ENCODE measurements around the gene ZBTB16.

DNA sequence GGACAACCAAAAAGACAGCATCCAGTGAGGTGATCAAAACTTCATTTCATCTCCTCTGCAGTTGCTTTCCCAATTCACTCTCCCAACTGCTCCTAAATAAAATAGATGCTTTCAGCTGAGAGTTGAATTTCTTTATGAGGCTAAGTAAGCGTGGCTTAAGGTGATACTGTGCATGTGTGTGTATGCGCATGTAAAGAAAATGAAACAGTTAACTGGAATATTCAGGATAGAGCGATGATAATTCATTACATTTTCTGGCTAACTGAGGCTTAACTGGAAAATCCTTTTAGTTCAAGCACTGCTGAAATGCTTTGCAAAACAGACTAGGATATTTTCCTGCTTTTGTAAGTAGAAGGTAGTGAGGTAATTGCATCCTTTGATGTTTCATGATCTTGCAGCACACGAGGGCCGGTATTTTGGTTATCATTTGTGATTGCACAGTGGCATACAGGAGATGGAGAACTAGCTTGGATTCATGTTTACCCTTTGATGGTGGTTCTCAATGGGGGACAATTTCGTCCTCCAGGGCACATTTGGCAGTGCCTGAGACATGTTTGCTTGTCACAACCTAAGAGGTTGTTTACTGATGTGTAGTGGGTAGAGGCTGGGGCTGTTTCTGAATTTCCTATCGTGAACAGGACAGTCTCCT, 71.2 kb downstream of the ZBTB16 start:
- TF ChIP-seq, protein P1, sequence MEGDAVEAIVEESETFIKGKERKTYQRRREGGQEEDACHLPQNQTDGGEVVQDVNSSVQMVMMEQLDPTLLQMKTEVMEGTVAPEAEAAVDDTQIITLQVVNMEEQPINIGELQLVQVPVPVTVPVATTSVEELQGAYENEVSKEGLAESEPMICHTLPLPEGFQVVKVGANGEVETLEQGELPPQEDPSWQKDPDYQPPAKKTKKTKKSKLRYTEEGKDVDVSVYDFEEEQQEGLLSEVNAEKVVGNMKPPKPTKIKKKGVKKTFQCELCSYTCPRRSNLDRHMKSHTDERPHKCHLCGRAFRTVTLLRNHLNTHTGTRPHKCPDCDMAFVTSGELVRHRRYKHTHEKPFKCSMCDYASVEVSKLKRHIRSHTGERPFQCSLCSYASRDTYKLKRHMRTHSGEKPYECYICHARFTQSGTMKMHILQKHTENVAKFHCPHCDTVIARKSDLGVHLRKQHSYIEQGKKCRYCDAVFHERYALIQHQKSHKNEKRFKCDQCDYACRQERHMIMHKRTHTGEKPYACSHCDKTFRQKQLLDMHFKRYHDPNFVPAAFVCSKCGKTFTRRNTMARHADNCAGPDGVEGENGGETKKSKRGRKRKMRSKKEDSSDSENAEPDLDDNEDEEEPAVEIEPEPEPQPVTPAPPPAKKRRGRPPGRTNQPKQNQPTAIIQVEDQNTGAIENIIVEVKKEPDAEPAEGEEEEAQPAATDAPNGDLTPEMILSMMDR (conservative IDR thresholded peaks at IDR 0.05; ENCODE audit: low read depth, low read length): no peak
- TF ChIP-seq POLR2A (IDR thresholded peaks at IDR 0.05; ENCODE audit: low read depth, low read length): no peak
- TF ChIP-seq, protein P2, sequence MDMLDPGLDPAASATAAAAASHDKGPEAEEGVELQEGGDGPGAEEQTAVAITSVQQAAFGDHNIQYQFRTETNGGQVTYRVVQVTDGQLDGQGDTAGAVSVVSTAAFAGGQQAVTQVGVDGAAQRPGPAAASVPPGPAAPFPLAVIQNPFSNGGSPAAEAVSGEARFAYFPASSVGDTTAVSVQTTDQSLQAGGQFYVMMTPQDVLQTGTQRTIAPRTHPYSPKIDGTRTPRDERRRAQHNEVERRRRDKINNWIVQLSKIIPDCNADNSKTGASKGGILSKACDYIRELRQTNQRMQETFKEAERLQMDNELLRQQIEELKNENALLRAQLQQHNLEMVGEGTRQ (IDR thresholded peaks at IDR 0.05; ENCODE audit: low read depth, low read length): no peak
- no peak for TF ChIP-seq SMC3 (IDR thresholded peaks at IDR 0.05; ENCODE audit: low read depth, low read length)

Data from IMR-90 (cell line).